ENCODE data around the gene DEPDC7.
A peak's percentile ranks its signal among the peaks of the same experiment; 100 is the strongest.
"Not testable (repeated sequence)": the region's sequence is repeated elsewhere in the genome, so short reads cannot be mapped to it uniquely, and the experiment has no call there.

Gene DEPDC7

DNA sequence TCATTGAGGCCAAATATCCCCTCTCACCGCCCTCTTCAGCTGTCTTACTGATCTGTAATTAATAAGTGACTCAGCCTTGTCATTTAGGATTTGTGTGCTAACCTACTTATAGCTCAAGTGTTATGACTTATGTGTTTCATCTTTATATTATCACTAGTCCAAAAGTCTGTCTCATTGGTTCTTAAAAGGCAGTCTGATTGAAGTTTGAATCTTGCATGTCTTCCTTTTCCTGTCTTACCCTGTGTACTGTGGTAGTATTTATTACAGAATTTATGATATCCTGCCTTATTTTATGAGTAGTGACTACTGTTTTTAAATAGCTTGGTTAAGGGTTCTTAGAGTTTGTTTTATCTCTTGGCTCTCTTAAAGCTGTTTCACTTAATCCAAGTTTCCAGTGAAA lies 6.3 kb downstream of the DEPDC7 start:
- DNase-seq: no peak

DNA sequence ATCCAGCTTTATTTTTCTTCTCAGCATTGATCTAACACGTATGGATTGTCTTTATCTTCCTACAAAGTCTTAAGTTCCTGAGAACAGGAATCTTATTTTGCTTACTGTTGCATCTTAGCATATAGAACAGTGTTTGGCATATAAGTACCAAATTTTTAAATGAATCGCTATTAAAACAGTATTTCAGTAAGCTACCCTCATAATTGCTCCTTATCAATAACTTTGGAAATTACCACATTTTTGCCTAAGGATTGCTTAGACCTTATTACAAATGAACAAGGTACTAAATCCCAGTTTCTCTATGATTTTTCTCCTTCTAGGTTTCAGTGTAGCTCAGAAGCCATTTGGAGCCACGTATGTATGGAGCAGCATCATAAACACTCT lies 9.7 kb downstream of the DEPDC7 start:
- DNase-seq: no peak

DNA sequence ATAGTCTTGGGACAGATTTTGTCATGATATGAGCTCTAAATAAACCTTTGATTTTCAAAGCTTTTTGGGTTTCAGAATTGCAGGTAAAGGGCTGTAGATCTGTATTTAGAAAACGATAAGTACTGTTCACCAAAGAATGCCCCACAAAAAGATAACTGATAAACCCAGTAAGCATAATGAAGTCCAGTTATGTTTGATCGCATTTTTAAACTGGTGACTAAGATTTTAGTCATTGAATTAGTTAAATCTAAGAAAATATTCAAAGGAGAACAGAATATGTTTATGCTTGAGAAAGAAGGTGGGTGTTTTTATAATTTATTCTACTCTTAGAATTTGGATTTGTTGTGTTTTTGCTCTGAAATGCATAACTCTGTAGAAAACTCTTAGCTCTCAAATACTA lies 11.6 kb downstream of the DEPDC7 start:
- no peak for DNase-seq

DNA sequence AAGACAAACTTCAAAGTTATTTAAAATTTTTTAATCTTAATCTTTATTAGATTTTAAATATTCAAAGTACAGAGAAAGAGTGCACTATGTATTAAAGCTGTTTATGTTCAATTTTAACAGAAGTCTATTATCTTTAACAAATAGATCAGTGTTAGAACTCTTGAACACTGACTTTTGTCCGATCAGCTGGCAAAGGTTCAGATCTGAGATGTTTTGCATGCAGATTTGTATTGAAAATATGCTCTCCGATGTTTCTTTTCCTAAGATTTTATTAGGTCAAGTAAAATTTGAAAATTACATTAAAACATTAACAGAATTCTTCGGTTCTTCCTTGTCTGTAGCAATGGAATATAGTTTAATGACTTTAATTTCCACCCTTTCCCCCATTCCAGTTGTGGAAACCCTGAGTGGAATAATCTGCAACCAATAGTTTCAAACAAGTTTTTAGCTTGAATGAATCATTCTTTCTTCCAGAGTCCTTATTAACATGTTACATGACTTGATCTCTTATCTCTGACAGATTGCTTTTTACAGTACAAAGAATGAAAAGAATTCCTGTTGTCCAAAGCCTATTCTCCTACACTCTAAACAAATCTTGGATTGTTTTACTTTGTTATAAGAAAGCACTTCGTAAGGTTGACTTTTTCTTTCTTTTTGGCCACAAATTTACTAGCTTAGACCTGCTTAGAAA lies 12.3 kb downstream of the DEPDC7 start:
- no peak for DNase-seq

DNA sequence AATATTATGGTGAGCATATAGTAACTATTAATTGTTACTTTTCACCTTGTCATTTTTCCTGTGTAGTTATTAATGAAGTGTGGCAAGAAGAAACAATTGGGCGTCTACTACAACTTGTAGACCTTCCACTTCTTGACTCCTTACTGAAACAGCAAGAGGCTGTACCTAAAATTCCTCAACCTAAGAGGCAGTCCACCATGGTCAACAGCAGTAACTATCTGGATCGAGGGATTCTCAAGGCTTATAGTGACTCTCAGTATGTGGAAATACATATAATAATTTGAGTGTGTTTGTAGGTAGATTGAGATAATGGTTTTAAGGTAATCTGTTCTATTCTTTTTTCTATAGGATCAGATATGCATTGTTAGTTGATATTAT lies 12.8 kb downstream of the DEPDC7 start:
- DNase-seq: no peak

DNA sequence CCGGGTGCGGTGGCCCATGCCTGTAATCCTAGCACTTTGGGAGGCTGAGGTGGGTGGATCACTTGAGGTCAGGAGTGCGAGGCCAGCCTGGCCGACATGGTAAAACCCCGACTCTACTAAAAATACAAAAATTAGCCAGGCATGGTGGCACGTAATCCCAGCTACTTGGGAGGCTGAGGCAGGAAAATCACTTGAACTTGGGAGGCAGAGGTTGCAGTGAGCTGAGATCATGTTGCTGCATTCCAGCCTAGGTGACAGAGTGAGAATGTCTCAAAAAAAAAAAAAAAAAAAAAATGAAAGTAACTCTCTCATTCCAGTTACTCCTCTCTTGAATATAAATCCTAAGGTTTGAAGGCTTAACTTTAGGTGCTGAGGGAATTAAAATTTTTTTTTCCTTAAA lies 13.5 kb downstream of the DEPDC7 start:
- not testable (repeated sequence) for DNase-seq

DNA sequence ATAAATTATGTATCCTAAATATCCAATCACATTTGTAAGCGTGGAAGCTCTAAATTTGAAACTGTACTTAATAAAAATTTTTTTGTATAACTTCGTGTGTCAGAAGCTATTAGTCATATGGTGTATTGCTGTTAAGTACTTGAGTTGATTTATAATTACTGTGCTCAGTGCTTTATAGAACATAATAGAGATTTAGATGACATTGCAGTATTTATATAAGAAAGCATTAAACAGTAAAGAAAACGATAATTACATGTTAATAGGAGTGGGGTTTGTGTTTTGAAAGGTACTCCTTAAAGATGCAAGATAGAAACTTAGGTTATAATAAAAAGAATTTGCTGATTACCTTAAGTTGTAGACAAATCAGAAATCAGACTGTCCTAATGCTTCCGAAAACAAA lies 17.8 kb downstream of the DEPDC7 start:
- no peak for DNase-seq

DNA sequence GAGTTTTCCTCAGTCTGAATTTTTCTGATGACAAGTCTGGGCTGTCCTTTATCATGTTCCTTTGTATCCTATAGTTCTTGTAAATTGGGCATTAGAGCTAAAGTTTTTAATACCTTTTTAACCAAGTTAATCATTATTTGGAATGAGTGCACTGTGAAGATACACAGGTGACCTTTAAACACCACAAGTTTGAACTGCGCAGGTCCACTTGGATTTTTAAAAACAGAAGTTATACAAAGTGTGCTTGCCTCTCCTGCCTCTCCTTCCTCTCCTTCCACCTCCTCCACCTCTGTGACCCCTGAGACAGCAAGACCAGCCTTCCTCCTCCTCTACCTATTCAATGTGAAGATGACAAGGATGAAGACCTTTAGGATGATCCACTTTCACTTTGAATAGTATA lies 19.3 kb downstream of the DEPDC7 start:
- no peak for DNase-seq

DNA sequence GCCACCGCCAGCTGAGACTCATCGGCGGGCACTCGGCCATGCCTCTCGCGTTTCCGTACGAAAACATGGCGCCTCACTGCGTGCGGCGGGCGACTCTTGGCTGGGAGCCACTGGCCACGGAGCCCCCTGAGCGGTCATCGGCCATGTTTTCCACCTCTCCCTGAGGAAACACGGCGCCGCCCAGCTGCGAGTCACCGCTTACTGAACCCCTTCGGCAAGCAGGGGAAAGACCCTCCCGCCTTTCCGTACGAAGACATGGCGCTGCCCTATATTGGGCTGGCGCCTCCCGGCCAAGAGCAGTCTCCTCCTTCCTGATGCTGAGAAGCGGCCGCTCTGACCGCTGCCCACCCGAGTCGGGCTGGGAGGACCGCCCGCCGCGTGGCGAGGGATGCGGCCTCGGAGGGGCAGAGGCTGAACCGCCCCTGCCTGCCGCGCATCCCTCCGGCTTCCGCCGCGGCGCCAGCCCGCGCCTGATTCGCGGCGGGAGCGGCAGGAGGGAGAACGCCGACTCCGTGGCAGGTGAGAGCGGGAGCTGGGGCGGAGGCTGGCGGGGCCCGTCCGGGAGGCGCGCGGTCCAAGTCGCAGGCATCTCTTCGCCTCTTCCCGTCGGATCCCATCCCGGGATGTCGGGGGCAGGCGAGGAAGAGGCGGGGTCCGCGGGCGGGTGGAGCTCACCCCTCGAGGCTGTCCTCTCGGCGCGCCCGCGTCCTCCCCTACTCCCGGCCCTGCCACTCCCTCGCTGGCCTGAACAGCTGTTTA lies 23.8 kb downstream of the DEPDC7 start, which contains the start of gene TCP11L1:
TCP11L1 (plus strand) TSS at position 299 of the 759 bp plus-strand sequence. CDS start 4,202 bp downstream, outside the sequence.
- peak; percentile 100 for DNase-seq

DNA sequence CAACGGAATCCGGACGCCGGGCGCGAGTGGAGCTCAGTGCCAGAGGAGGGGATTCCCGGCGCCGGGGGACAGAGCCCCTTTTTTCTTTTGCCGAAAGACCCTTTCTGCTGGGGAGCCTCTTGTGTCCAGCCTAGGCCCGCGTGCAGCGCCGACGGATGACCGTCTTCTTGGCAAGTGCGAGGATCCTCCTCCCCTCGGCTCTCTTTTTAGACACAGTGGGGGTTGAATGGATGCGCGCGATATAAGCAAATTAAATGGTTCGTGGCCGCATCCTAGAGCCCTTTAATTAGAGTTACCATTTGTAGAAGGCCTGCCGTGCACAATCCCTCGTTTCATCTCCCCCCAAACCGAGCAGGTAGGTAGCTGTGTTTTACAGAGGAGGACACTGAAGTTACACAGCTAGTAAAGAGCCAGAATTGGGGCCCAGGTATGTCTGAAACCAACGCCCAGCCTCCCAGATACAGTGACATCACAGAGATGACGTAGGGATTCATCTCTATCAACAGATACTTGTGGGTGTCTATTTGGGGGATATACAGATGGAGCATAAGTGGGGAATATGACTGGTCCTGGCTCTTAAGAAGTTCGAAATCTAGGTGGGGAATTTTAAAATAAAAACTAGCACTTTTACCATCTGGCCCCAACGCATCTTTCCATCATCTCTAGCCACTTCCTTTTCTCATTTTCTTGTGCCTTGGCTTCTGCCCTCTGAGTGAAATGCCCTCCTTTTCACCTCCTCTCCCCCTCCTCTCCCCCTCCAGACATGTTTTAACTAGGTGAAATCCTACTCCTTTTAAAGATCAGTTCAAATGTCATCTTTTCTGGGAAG lies 24.6 kb downstream of the DEPDC7 start:
- DNase-seq: no peak

DNA sequence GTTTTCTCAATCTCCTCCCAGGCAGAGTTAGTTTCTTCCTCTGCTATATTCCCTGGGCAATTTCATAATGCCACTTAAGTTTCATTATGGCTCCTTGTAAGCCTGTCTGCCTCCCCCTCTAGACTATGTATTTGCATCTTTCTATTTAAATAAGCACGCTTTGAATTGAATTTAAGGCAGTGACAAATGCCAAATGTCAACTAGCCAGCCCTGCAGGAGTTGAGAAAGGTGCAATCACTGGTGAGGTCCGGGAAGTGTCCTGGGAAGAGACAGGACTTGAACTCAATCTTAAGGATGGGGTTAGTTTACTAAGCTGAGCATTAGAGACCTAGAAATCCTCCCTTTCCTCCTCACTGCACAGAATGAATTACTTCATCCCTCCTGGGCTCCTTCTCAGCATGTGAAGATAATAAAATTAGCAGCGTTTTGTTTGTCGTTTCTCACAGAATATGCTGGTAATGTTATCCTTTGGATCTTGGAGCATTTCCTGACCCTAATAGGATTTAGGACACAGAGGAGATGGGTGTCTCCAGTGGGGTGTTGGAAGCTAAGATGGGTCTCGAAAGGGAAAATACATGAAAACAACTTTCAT lies 25.3 kb downstream of the DEPDC7 start:
- DNase-seq: no peak

DNA sequence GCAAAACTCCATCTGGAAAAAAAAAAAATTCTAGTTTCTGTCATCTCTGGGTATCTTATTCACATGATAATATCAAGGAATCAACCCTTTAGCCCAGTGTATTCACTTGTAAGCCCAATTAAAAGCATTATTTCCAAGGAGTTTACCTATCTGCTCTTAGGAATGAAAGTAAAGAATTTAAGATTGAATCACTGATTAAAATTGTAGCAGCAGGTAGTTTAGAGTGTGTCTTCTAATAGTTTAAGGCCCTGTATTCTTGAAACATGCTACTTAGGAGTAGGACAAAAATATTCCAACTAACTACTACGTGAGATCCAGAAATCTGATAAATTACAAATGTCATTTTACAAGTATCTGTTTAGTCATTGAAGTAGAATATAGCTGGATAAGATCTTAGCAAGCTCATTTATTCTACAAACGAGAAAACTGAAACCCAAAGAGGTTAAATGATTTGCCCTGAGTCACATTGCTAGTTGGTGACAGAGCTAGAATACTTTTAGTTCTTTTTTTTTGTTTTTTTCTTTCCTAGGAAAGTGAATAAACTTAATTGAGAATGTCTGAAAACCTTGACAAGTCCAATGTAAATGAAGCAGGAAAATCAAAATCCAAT lies 27.6 kb downstream of the DEPDC7 start:
- DNase-seq: no peak

DNA sequence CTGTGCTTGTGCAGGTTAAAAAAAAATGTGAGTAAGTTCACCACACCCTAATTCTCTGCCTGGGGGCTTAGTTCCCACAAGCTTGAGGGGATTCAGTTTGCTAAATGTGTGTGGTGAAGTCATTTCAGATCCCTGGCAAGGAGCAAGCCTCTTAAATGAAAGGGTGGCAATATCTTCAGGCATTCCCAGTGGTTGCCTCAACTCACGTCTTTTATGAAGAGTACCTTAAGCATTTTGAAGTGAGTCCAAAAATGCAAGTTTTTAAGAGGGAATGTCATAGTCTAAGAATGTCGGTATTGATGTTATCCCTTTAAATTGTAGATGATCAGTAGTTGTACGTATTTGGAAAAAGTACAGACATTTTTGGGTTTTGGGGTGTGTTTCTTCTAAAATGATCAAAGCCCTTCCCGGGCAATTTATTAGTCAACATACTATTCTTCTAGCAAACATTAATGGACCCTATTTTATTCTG lies 28.6 kb downstream of the DEPDC7 start:
- no peak for DNase-seq

DNA sequence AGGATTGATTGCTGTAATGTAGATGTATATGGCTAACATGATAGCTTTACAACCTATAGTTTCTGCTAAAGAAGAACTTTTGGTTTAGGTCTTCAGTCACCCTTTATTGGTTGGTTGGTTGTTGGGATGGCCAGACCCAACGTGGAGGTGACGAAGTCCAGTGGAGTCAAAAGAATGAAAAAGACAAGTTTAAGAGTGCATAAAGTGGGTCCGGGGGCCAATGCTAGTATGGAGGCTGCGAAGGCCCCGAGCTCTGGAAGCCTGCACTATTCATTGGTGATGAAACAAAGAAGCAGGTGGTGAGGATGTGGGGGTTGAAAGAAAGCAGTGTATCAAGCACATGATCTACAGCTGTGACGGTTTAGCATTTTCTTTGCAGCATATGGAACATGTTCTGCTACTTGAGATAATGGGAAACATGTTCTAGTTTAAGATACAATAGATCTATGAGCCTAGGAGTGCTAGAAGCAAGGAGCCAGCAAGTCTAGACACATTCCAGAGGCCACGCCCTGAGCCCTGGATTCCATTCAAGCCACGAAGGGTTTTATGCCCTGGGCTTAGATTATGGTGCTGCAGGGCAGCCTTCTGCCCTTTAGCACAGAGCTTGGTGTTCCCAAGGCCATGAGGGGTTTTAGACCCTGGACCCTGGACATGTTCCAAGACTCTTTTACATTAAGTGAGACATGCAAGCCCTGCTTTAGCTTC lies 30.0 kb downstream of the DEPDC7 start:
- no peak for DNase-seq

DNA sequence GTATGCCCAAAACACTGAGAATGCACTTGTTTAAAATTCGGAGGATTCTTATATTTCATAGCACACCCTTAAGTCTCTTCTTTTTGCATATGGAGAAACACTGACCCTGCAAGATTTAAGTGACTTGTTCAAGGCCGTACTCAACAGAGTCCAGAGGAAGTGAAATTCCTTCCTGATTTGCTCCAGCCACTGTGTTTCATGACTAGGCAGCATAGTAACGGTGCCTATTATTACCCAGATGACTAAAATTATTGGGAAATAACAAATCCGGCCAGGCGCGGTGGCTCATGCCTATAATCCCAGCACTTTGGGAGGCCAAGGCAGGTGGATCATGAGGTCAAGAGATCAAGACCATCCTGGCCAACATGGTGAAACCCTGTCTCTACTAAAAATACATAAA lies 33.0 kb downstream of the DEPDC7 start:
- DNase-seq: not testable (repeated sequence)

DNA sequence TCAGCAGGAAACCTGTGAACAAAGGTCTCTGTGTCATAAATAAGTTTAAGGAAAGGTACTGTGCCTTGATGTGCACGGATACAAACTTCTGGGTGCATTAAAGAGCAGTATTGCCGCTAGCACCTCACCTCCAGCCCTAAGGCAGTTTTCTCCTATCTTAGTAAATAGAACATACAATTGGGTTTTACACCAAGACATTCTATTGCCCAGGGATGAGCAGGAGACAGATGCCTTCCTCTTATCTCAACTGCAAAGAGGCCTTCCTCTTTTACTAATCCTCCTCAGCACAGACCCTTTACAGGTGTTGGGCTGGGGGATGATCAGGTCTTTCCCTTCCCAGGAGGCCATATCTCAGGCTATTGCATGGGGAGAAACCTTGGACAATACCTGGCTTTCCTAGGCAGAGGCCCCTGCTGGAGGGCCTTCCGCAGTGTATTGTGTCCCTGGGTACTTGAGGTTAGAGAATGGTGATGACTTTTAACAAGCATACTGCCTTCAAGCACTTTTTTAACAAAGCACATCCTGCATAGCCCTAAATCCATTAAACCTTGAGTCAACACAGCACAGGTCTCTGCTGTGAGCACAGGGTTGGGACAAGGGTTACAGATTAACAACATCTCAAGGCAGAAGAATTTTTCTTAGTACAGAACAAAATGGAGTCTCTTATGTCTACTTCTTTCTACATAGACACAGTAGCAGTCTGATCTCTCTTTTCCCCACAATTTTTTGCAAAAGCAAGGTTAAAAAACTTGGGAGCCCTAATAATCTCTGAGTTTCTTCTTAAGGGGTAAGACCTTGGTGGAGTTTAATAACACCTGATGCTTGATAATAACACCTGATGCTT lies 34.1 kb downstream of the DEPDC7 start:
- not testable (repeated sequence) for DNase-seq

DNA sequence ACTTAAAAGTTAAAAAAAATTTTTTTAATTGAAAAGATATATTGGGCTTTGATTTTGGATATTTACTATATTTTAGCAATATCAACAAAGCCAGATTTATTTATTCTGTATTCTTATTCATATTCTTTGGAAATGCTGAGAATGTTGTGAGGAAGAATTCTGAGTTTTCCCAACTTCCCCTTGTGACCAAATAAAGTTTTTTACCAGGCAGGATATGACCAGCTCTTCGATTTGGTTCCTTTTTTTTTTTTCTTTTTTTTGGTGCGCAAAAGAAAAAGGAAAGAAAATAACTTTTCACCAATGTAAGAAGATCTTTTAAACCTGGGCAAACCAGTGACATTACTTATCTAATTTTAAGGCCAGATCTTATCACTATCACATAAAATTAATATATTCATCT lies 36.6 kb downstream of the DEPDC7 start:
- no peak for DNase-seq

DNA sequence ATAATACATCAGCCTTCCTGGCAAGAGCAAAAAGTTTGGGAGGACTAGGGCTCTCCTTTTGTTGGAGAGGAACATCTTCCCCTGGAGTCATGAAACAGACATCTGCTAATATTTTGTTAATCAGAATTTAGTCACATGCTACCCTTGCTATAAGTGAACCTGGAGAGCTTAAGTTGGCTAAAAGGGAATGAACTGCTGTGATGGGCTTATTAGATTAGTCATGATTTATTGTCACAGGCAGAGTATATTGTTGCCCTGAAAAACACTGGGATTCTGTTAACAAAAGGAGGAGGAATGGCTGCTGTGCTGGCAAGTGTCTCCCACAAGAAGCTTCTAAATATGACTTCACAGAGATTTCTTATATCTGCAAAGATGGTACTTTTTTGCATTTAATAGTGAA lies 39.7 kb downstream of the DEPDC7 start:
- no peak for DNase-seq

DNA sequence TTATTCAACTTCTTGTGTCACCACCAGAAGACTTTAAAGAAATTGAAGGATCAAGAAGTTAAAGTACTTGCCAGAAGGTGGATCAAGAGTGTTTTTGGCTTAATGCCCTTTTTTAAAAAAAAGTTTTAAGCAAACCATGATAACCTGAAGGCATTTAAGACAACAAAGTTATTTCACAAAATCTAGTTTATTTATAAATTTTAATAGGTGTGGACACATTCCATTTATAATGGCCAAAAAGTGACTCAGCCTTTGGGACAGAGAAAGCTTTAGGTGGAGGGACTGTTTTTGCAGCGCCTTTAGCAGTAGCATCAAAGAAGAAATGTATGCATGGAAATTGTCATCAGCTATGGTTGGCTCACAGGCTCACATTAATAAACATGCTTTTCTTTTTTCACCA lies 41.6 kb downstream of the DEPDC7 start:
- no peak for DNase-seq

DNA sequence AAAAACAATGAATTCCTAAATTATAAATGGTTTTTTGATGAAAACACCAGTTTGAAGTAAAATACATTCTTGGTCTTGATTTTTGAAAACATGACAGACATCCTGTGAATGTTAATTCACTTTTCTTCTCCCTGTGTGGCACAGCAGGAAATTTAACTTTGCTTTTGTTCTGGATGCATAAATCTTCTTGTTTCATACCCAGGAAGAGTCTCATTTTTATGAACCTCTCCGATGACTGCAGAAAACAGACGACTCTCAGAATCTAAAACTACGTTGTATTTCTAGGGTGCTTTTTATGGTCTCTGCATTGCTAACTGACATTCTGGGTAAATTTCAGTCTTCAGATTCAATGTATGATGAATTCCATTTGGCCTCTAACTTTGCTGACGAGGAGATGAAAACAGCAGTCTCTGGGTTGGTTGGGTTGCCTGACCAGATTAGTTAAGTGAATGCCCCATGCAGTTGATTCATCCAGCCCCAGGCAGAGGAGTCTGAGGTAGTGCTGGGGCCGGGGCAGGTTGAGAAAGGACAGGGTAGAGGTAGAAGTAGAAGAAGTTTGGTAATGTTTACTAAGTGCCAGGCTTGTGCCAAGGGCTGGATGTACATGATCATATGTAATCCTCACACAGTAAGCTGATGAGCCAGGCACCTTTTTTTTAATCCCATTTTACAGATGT lies 43.8 kb downstream of the DEPDC7 start:
- DNase-seq: no peak

Data from right kidney (tissue), 1 donor.